ENCODE results near the gene LSMEM2.
"Not testable (repeated sequence)": the region's sequence is repeated elsewhere in the genome, so short reads cannot be mapped to it uniquely, and the experiment has no call there.

LSMEM2 gene

GRCh38 chr3:50264964-50265485 is 13.9 kb upstream of the LSMEM2 start:
- no peak for DNase-seq (ENCODE audit: low read depth)

- no peak for DNase-seq (ENCODE audit: low read depth)
These were observed 13.3 kb upstream of the LSMEM2 start for GRCh38 chr3:50265571-50265970.

DNA sequence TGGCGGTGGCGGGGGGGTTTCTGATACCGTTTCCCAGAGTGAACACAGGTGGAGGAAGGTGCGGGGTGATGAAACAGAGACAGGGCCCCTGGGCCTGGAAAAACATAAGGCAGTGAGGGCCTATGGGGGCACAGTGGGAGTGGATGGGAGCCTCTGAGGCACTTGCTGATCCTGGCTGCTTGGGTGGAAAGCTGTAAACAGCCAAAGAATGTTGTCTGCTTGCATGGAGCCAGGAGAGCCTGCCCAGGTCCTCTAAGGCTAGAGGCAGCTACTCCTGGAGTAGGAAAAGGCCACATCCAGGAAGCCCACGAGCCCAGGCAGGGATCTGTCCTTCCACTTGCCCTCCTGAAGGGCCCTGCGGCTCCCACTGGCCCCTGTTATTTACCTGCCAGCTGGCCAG is 12.9 kb upstream of the LSMEM2 start:
- no peak for DNase-seq (ENCODE audit: low read depth)

DNA sequence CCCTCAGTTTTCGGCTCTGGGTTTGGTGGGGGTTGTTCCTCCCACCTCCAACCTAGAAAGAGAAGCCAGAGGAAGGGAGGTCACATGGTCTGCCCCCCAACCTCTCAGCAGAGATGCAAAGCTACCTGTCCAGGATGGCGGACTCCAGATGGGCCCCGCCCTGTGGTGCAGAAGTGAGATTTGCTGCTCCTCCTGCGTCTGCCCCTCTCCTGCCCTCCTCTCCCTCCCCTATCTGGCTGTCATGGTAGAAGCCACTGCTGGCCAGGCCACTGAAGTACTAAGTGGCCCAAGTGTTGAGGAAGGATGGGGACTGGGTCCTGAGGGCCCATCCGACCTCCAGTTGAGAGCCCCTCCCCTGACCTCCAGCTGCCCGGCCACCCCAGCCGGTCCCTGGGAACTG is 12.1 kb upstream of the LSMEM2 start:
- DNase-seq (ENCODE audit: low read depth): no peak

DNA sequence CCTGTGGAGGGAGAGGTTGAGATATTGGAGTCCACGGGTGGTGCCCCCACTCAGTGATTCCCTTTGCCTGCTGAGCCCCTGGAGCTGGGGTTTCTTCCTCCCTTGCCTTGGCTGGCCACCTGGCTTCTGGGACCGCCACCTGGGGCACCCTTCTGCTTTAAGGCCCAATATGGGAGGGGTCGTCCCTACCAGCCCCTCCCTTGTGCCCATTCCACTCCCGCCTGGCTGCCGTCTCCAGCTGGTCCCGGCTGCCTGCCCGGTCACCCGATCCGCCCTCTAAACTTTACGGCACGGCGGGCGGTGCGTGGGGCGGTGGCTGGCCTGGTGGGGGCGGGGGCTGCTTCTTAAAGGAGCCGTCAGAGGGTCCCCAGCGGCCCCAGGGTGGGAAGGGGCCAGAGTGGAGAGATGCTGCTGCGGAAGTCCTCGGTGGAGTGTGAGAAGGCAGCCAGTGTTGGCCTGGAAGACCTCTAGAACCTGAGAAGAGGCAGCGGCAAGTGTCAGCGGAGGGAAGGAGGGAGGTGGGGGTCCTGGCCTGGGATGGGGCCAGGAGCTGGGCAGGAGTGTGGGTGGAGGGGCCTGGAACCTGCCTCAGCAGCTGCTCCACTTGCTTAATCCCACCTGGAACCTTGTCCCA is 11.5 kb upstream of the LSMEM2 start:
- no peak for DNase-seq (ENCODE audit: low read depth)

GRCh38 chr3:50268276-50268675 is 10.6 kb upstream of the LSMEM2 start:
- DNase-seq (ENCODE audit: low read depth): no peak

DNA sequence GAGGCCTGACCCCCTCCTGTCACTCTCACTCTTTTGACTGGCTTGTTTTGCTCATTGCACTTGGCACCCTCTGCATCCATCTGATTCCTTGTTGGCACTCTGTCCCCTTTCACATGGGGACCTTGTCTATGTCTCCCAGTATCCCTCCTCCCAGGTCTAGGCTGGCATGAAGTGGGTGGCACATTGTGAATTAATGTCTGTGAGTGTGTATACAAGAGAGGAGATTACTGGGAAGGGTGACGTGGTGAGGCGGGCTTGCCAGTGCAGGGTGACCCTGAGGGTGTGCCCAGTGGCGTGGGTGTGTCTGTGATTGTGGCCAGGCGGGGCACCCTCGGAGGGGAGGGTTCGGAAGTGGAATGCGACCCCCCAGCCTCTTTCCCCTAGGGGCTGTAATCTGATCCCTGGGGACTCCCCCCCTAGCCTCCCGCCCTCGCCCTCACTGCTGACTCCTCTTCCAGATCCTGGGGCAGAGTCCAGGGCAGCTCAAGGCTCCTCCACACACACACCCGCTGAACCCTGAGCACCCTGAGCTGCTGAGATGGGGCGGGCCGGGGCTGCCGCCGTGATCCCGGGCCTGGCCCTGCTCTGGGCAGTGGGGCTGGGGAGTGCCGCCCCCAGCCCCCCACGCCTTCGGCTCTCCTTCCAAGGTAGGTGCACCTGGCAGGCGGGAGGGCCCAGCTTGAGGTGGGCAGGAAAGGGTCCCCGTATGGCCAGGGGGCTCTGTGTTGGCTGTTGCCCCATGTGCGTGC is 10.0 kb upstream of the LSMEM2 start, which contains the start of gene SEMA3B:
Gene SEMA3B, plus strand, starts transcription at position 445 of the 749 bp plus-strand sequence. Its CDS starts 94 bp downstream, at position 539.
- no peak for DNase-seq (ENCODE audit: low read depth)

DNA sequence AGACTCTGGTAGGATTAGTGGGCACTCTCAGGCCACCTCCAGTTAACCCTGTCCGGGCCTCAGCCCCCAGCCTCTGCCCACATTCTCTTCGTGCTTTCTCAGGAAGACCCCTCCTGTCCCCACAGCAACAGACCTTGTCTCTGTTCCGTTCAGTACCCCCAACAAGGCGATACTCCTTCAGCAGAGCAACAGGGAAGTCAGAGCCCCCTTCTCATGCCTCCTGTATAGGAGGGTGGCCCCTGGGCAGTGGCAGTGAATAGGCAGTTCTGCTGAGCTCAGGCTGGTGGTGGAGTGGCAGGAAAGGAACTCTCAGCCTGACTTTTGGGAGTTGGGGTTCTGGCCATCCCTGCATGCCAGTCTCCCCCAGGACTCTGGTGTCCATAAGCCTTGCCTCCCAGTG is 9.4 kb upstream of the LSMEM2 start:
- no peak for DNase-seq (ENCODE audit: low read depth)

GRCh38 chr3:50269977-50270413 is 8.9 kb upstream of the LSMEM2 start:
- DNase-seq (ENCODE audit: low read depth): no peak

GRCh38 chr3:50270422-50271224 is 8.3 kb upstream of the LSMEM2 start:
- DNase-seq (ENCODE audit: low read depth): no peak

DNA sequence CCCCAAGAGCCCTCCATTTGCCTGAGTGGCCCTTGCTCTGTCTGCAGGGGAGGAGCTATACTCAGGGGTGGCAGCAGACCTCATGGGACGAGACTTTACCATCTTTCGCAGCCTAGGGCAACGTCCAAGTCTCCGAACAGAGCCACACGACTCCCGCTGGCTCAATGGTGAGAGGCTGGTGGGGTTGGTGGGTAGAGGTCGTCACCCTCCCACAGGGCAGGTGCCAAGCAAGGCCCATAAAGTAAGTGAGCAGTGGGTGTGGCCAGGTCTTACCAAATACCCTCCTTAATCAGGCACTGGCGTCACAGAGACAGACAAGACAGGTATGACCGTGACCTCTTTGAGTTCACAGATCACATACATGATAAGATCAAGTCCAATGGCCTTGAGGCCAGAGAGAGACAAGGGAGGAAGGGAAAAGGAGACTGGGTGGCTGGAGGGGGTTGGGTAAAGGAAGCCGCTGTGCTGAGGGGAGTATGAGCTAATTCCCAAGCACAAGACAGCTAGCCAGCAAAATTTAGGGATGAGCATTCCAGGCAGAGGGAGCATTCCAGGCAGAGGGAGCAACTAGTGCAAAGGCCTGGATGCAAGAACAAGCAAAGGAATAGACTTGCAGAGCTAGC is 7.5 kb upstream of the LSMEM2 start:
- DNase-seq (ENCODE audit: low read depth): no peak

GRCh38 chr3:50272538-50272910 is 6.4 kb upstream of the LSMEM2 start:
- DNase-seq (ENCODE audit: low read depth): not testable (repeated sequence)

DNA sequence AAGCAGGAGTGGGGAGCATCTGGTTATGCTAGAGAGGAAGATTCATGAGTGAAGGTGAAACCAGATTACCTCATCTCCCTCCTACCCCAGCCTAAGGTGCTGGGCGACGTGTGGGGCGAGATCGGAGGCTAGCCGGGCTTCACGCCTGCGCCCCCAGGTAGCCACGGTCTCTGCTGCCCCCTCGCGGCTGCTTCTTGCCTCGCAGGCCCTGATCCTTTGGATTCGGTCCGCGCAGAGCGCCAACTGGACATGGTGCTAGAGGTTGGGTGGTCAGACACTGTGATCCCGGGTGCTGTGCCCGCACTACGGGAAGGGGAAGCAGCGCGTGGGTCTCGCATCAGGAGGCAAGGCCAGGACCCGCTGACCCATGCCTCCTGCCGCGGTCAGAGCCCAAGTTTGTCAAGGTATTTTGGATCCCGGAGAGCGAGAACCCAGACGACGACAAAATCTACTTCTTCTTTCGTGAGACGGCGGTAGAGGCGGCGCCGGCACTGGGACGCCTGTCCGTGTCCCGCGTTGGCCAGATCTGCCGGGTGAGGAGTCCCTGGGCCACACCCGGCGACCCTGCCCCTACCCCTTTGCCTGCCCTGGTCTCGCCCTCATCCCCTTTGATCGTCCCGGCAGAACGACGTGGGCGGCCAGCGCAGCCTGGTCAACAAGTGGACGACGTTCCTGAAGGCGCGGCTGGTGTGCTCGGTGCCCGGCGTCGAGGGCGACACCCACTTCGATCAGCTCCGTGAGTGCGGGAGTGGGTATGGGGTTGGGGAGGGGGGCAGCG is 5.8 kb upstream of the LSMEM2 start:
- DNase-seq (ENCODE audit: low read depth): peak; percentile 75

DNA sequence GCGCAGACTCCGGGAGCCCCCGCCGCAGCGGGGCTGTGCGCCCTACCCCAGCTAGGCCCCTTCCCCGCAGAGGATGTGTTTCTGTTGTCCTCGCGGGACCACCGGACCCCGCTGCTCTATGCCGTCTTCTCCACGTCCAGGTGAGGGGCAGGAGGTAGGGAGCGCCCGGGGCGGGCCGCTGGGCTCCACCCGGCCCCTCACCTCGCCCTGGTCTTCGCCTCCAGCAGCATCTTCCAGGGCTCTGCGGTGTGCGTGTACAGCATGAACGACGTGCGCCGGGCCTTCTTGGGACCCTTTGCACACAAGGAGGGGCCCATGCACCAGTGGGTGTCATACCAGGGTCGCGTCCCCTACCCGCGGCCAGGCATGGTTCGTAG is 5.2 kb upstream of the LSMEM2 start:
- no peak for DNase-seq (ENCODE audit: low read depth)

DNA sequence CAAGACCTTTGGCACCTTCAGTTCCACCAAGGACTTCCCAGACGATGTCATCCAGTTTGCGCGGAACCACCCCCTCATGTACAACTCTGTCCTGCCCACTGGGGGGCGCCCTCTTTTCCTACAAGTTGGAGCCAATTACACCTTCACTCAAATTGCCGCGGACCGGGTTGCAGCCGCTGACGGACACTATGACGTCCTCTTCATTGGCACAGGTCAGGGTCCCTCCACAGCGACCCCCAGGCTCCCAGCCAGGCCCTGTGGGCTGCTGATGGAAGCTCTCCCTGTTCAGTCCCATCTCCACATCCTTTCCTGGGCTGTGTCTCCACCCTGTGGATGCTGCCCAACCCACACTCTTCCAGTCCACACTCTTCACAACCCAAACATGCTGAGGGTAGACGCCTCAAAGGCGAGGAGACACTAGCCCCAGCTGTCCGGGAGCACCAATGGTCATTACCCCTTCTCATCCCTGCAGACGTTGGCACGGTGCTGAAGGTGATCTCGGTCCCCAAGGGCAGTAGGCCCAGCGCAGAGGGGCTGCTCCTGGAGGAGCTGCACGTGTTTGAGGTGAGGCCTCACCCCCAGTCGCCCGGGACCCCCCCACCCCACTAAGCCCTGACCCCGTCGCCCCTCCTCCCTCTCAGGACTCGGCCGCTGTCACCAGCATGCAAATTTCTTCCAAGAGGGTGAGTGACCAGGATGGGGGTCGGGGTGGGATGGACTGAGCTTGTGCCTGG is 4.3 kb upstream of the LSMEM2 start:
- DNase-seq (ENCODE audit: low read depth): peak; percentile 43

DNA sequence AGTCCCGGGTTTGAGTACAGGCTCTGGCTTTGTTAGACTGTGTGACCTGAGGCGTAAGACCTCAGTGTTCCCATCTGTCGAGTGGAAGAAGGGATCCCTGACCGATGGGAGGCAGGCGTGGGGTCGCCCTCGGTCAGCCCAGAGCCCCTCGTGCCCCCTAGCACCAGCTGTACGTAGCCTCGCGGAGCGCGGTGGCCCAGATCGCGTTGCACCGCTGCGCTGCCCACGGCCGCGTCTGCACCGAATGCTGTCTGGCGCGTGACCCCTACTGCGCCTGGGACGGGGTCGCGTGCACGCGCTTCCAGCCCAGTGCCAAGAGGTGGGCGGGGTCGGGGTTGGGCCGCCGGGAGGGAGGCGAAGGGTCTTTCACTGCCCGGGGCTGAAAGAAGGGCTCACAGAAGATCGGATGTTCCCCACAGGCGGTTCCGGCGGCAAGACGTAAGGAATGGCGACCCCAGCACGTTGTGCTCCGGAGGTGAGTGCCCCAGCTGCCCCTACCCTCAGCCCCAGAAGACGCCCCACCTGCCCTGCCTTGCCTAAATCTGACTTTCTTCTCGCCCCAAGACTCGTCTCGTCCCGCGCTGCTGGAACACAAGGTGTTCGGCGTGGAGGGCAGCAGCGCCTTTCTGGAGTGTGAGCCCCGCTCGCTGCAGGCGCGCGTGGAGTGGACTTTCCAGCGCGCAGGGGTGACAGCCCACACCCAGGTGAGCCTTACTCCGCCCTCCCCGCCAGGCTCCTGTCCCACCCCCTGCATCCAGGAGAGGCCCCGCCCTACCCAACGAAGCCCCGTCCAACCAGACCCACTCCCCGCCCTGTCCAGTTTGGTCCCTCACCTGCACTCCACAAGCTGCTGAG is 3.5 kb upstream of the LSMEM2 start:
- no peak for DNase-seq (ENCODE audit: low read depth)

DNA sequence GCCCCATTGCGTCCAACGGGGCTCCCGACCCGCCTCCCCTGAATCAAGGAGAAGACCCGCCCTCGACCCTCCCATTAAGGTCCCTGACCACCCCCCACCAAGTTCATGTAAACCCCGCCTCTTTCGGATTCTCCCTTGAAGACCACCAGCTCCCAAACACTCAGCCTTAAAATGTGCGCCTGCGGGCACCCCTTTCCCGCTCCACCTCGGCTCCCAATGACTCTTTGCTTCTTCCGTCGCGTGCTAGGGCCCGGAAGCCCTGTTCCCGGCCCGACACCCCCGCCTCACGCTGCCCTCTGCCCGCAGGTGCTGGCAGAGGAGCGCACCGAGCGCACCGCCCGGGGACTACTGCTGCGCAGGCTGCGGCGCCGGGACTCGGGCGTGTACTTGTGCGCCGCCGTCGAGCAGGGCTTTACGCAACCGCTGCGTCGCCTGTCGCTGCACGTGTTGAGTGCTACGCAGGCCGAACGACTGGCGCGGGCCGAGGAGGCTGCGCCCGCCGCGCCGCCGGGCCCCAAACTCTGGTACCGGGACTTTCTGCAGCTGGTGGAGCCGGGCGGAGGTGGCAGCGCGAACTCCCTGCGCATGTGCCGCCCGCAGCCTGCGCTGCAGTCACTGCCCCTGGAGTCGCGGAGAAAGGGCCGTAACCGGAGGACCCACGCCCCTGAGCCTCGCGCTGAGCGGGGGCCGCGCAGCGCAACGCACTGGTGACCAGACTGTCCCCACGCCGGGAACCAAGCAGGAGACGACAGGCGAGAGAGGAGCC is 2.7 kb upstream of the LSMEM2 start:
- DNase-seq (ENCODE audit: low read depth): no peak

DNA sequence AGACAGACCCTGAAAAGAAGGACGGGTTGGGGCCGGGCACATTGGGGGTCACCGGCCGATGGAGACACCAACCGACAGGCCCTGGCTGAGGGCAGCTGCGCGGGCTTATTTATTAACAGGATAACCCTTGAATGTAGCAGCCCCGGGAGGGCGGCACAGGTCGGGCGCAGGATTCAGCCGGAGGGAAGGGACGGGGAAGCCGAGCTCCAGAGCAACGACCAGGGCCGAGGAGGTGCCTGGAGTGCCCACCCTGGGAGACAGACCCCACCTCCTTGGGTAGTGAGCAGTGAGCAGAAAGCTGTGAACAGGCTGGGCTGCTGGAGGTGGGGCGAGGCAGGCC is 2.2 kb upstream of the LSMEM2 start:
- no peak for DNase-seq (ENCODE audit: low read depth)
